Mesendoderm (in vitro differentiated cells): ENCODE results near the gene SERPINB10.

Experiments used
- DNase-seq: peaks from one replicate; pipeline ENCODE4 v3.0.0; 2013
- H2AK5ac ChIP-seq: 2 replicates; pipeline ENCODE4 v1.6.1; 2013; ENCODE audit warnings: low read length, inconsistent platforms
- H2BK120ac ChIP-seq: 2 replicates; pipeline ENCODE4 v1.6.1; 2013; ENCODE audit warnings: low read depth, mild to moderate bottlenecking, low read length, moderate library complexity, mixed read lengths
- H2BK15ac ChIP-seq: replicated peaks from 2 replicates; pipeline ENCODE4 v1.6.1; 2013; ENCODE audit warnings: low read depth, mild to moderate bottlenecking, moderate library complexity
- H2BK5ac ChIP-seq: 2 replicates; pipeline ENCODE4 v1.6.1; 2013; ENCODE audit warnings: low read length, inconsistent platforms
- H3K18ac ChIP-seq: 2 replicates; pipeline ENCODE4 v1.6.1; 2013; ENCODE audit warnings: mild to moderate bottlenecking, low read length, mixed read lengths
- H3K23ac ChIP-seq: one replicate; pipeline ENCODE4 v1.6.1; 2013; ENCODE audit warnings: low read length
- H3K27ac ChIP-seq: 2 replicates; pipeline ENCODE4 v1.5.1; 2013; ENCODE audit warnings: low read depth, mild to moderate bottlenecking, inconsistent platforms, low read length, moderate library complexity
- H3K27me3 ChIP-seq: 2 replicates; pipeline ENCODE4 v1.6.1; 2013; ENCODE audit warnings: low read length, control low read depth, mild to moderate bottlenecking, inconsistent platforms; ENCODE audit not compliant: insufficient read depth, poor library complexity
- H3K36me3 ChIP-seq: 2 replicates; pipeline ENCODE4 v1.6.1; 2013; ENCODE audit warnings: low read length, inconsistent platforms; ENCODE audit not compliant: control insufficient read depth, insufficient read depth
- H3K4ac ChIP-seq: one replicate; pipeline ENCODE4 v1.6.1; 2013; ENCODE audit warnings: low read depth, mild to moderate bottlenecking, low read length, moderate library complexity
- H3K4me1 ChIP-seq: 2 replicates; pipeline ENCODE4 v1.6.1; 2013; ENCODE audit warnings: low read depth, low read length, inconsistent platforms; ENCODE audit not compliant: control insufficient read depth
- H3K4me2 ChIP-seq: 2 replicates; pipeline ENCODE4 v1.6.1; 2013; ENCODE audit warnings: low read length
- H3K4me3 ChIP-seq: 2 replicates; pipeline ENCODE4 v1.5.1; 2013; ENCODE audit warnings: mild to moderate bottlenecking, low read length
- H3K56ac ChIP-seq: one replicate; pipeline ENCODE4 v1.6.1; 2013; ENCODE audit warnings: low read length
- H3K79me1 ChIP-seq: 2 replicates; pipeline ENCODE4 v1.6.1; 2013; ENCODE audit warnings: low read length, inconsistent platforms
- H3K79me2 ChIP-seq: 2 replicates; pipeline ENCODE4 v1.6.1; 2013; ENCODE audit warnings: mild to moderate bottlenecking, low read length; ENCODE audit not compliant: control insufficient read depth, insufficient read depth
- H3K9ac ChIP-seq: 2 replicates; pipeline ENCODE4 v1.6.1; 2013; ENCODE audit warnings: low read length, inconsistent platforms
- H4K5ac ChIP-seq: one replicate; pipeline ENCODE4 v1.6.1; 2013; ENCODE audit warnings: low read length
- H4K8ac ChIP-seq: one replicate; pipeline ENCODE4 v1.6.1; 2013; ENCODE audit warnings: low read depth, mild to moderate bottlenecking, control low read depth, low read length, moderate library complexity
- WGBS: extraction: QIAGEN DNeasy Blood & Tissue Kit; methylation state at CpG from one replicate; pipeline ENCODE4 v1.1.7; 2013; ENCODE audit warnings: low lambda C conversion rate, missing lambda C conversion rate; ENCODE audit not compliant: insufficient coverage; ENCODE audit errors: extremely low coverage; 5-methylcytosine and 5-hydroxymethylcytosine counted together

SERPINB10 gene

DNA sequence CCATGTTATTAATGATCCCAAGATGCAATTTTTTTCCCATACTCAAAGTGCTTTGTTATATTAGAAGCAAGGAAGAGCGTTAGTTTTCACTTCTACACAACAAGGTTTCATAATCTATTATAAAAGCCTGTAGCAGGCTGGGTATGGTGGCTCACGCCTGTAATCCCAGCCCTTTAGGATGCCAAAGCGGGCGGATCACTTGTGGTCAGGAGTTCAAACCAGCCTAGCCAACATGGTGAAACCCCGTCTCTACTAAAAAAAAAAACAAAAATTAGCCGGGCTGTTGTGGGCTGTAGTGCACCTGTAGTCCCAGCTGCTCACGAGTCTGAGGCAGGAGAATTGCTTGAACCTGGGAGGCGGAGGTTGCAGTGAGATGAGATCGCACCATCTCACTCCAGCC lies 39.2 kb upstream of the SERPINB10 start:
- Histone ChIP-seq H2BK120ac (no peak overlapping the region), H2BK15ac (no peak overlapping the region), H3K23ac (no peak overlapping the region), H2AK5ac (no peak overlapping the region), H3K56ac (no peak overlapping the region), H3K9ac (no peak overlapping the region), H2BK5ac (no peak overlapping the region), H3K4me3 (no peak overlapping the region), H3K79me1 (no peaks in the 10 kb centered on the region), H3K4me1 (no peaks in the 10 kb centered on the region), H3K18ac (no peak overlapping the region), H3K4me2 (no peak overlapping the region), H3K27ac (no peak overlapping the region), H3K4ac (no peak overlapping the region), H3K27me3 (no peaks in the 10 kb centered on the region), H3K36me3 (no peaks in the 10 kb centered on the region), H3K79me2 (no peaks in the 10 kb centered on the region), H4K8ac (no peak overlapping the region), H4K5ac (no peak overlapping the region)
- DNase-seq, result no peak
- no CpG with 5 or more reads among the region's 9 CpGs for WGBS

DNA sequence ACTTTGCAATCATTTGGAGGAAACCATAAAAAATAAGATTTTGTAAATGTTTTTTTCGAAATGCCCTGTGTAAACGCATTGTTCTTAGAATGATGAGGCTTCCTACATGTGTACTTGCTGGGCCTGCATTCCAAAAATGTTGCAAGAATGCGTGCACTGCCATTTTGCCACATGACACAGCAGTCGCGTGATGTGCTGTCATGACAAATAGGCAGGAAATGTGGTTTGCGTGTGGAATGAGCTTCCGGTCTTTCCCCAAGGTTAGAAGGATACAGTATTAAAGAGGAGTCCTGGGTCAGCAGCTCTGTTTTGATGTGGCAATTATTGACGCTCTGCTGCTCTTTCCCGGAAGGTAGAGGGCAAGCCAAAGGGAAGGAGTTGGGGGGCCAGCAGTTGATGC lies 38.4 kb upstream of the SERPINB10 start:
- Histone ChIP-seq H3K79me2 (no peaks in the 10 kb centered on the region), H3K36me3 (no peaks in the 10 kb centered on the region), H2AK5ac (no peak overlapping the region), H3K9ac (no peak overlapping the region), H3K79me1 (no peaks in the 10 kb centered on the region), H3K56ac (no peak overlapping the region), H3K23ac (no peak overlapping the region), H2BK5ac (no peak overlapping the region), H3K18ac (no peak overlapping the region), H3K27ac (no peak overlapping the region), H3K4ac (no peak overlapping the region), H4K5ac (no peak overlapping the region), H3K27me3 (no peaks in the 10 kb centered on the region), H3K4me1 (no peaks in the 10 kb centered on the region), H2BK15ac (no peak overlapping the region), H3K4me3 (no peak overlapping the region), H3K4me2 (no peak overlapping the region), H2BK120ac (no peak overlapping the region), H4K8ac (no peak overlapping the region)
- WGBS, result no CpG with 5 or more reads among the region's 9 CpGs
- DNase-seq, result no peak

DNA sequence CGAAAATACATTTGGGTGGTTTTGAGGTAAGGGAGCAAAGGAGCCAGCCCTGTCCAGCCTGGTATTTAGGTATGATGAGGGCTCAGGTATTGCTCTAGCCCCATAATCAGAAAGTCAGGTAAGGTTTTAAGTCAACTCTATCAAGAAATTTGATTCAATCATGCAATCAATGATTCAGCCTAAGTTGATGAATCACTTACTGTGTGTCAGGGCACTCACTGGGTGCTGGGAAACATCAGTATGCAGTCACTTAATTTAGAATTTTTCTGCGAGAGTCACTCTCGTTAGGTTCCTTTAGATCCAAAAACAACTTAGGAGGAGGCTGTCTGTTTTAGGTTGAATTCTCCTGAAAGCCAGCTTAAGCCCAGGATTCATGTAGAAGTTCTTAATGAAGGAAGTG lies 37.9 kb upstream of the SERPINB10 start:
- no CpG with 5 or more reads among the region's 3 CpGs for WGBS
- Histone ChIP-seq H3K56ac (no peak overlapping the region), H3K79me1 (no peaks in the 10 kb centered on the region), H3K18ac (no peak overlapping the region), H3K79me2 (no peaks in the 10 kb centered on the region), H2BK120ac (no peak overlapping the region), H3K36me3 (no peaks in the 10 kb centered on the region), H3K4me1 (no peaks in the 10 kb centered on the region), H3K4me2 (no peak overlapping the region), H4K5ac (no peak overlapping the region), H3K9ac (no peak overlapping the region), H3K23ac (no peak overlapping the region), H3K27me3 (no peaks in the 10 kb centered on the region), H2AK5ac (no peak overlapping the region), H4K8ac (no peak overlapping the region), H3K4ac (no peak overlapping the region), H3K4me3 (no peak overlapping the region), H2BK15ac (no peak overlapping the region), H2BK5ac (no peak overlapping the region), H3K27ac (no peak overlapping the region)
- no peak for DNase-seq

DNA sequence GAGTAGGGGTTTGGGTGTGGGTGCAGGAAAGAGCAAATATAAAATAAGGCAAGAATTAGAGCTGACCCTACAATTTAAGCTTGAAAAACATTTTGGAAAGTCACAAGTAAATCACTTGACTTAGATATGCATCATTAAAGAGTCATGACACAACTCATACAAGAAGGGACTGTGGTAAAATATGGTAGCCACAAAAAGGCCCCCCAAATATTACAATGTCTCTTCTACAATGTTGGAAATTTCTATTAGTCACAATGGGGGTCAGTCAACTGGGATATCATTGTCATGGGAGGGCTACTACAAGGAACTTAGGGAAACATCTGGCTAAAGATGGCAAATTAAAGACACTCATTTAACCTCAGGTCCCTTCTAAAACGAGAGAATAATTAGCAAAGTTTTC lies 35.9 kb upstream of the SERPINB10 start:
- Histone ChIP-seq H3K4ac (no peak overlapping the region), H3K9ac (no peak overlapping the region), H4K8ac (no peak overlapping the region), H2BK15ac (no peak overlapping the region), H3K4me2 (no peak overlapping the region), H3K4me3 (no peak overlapping the region), H3K36me3 (no peaks in the 10 kb centered on the region), H2BK5ac (no peak overlapping the region), H3K27ac (no peak overlapping the region), H3K56ac (no peak overlapping the region), H3K27me3 (no peaks in the 10 kb centered on the region), H3K79me1 (no peaks in the 10 kb centered on the region), H2AK5ac (no peak overlapping the region), H3K18ac (no peak overlapping the region), H2BK120ac (no peak overlapping the region), H4K5ac (no peak overlapping the region), H3K4me1 (no peaks in the 10 kb centered on the region), H3K23ac (no peak overlapping the region), H3K79me2 (no peaks in the 10 kb centered on the region)
- no peak for DNase-seq
- WGBS, result no CpG with 5 or more reads among the region's 1 CpG

DNA sequence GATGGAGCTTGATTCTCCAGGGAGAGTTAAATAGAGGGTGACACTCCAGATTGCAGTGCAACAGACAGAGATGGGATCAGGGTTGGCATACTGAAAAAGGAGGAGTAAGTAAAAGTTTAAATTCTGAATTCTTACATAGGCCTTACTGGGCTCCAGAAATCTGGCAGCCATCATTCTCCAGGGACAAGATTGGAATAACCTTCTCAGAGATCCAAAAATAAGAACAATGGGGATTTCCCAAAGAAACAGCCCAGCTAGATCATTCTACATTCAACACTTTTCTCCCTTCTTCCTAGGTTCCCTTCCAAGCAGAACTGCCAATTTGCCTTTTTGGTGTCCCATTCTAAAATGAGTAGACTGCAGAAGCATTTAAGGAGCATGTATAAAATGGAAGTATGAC lies 35.2 kb upstream of the SERPINB10 start:
- Histone ChIP-seq H3K4me2 (no peak overlapping the region), H3K4ac (no peak overlapping the region), H3K27ac (no peak overlapping the region), H4K5ac (no peak overlapping the region), H3K79me1 (no peaks in the 10 kb centered on the region), H3K18ac (no peak overlapping the region), H3K36me3 (no peaks in the 10 kb centered on the region), H2BK15ac (no peak overlapping the region), H4K8ac (no peak overlapping the region), H3K23ac (no peak overlapping the region), H3K27me3 (no peaks in the 10 kb centered on the region), H2AK5ac (no peak overlapping the region), H3K79me2 (no peaks in the 10 kb centered on the region), H3K4me3 (no peak overlapping the region), H3K4me1 (no peaks in the 10 kb centered on the region), H3K56ac (no peak overlapping the region), H3K9ac (no peak overlapping the region), H2BK120ac (no peak overlapping the region), H2BK5ac (no peak overlapping the region)
- no peak for DNase-seq

DNA sequence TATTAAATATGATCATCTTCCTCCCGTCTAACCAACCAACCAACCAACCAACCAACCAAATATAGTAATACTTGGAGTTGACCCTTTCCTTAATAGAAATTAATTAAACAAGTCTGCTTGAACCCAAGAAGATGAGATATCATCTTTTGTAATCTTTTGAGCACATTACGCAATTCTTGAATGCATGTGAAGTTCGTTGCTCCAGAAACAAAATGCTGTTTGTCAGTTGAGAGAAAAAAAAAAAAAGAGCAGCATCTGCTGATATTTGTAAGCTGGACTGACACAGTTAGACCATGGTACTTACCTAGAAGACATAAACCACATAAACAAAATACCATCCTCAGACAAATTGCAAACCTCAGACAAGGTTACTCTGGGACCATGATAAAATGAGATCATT lies 29.4 kb upstream of the SERPINB10 start:
- no peak overlapping the region for H3K18ac ChIP-seq
- WGBS, result no CpG with 5 or more reads among the region's 3 CpGs
- no peaks in the 10 kb centered on the region for H3K79me1 ChIP-seq
- H3K27ac ChIP-seq, result no peak overlapping the region
- no peak for DNase-seq
- H2AK5ac ChIP-seq, result no peak overlapping the region
- H3K23ac ChIP-seq, result no peak overlapping the region
- H2BK5ac ChIP-seq, result no peak overlapping the region
- H3K9ac ChIP-seq, result no peak overlapping the region
- no peaks in the 10 kb centered on the region for H3K4me1 ChIP-seq
- H4K5ac ChIP-seq, result no peak overlapping the region
- no peak overlapping the region for H3K56ac ChIP-seq
- H4K8ac ChIP-seq, result no peak overlapping the region
- H3K4me2 ChIP-seq, result no peak overlapping the region
- H3K4ac ChIP-seq, result no peak overlapping the region
- H3K27me3 ChIP-seq, result peaks cover 1% of the 10 kb centered on the region
- H3K36me3 ChIP-seq, result no peaks in the 10 kb centered on the region
- H2BK120ac ChIP-seq, result no peak overlapping the region
- H3K79me2 ChIP-seq, result no peaks in the 10 kb centered on the region
- no peak overlapping the region for H3K4me3 ChIP-seq
- no peak overlapping the region for H2BK15ac ChIP-seq
